ENCODE results near the gene NKAIN2. TPM values are rescaled to one million over a fixed set of nuclear protein-coding genes. Genes with fewer than 3 reads are reported as not detected.

NKAIN2 gene
- total RNA-seq, 1 experiment from 2014 or later = not detected

- Histone ChIP-seq H3K9ac (ENCODE audit: low read length) (no peak overlapping the region), H4K20me1 (ENCODE audit: insufficient read depth) (no peaks in the 10 kb centered on the region; the same call in 1 of the 2 replicates), H3K36me3 (ENCODE audit: control insufficient read depth in 1 of 2, insufficient read depth in 2 of 2, low read length in 2 of 2) (no peaks in the 10 kb centered on the region), H3K4me3 (replicated peaks in 1 of 2; ENCODE audit: low read depth in 1 of 2, low read length in 2 of 2) (no peak overlapping the region), H3K79me2 (ENCODE audit: insufficient read depth, low read length) (no peaks in the 10 kb centered on the region), H2AFZ (ENCODE audit: low read depth, low read length, poor library complexity, severe bottlenecking) (no peak overlapping the region), H3K4me1 (ENCODE audit: control insufficient read depth in 1 of 2, insufficient read depth in 2 of 2, low read length in 2 of 2) (no peaks in the 10 kb centered on the region), H3K27ac (ENCODE audit: low read depth, low read length) (no peak overlapping the region), H3K9me3 (ENCODE audit: control insufficient read depth in 1 of 2, insufficient read depth in 1 of 2, low read depth in 1 of 2, low read length in 2 of 2) (no peaks in the 10 kb centered on the region), H3K9me2 (ENCODE audit: insufficient read depth) (no peaks in the 10 kb centered on the region), H3K27me3 (ENCODE audit: insufficient read depth, low read length) (no peaks in the 10 kb centered on the region), H3K4me2 (ENCODE audit: low read length) (no peak overlapping the region)
- TF ChIP-seq JUND (IDR thresholded peaks at IDR 0.05) = no peak
- TF ChIP-seq SRF (IDR thresholded peaks at IDR 0.05; ENCODE audit: low read depth) = no peak
- TF ChIP-seq SP1 (IDR thresholded peaks at IDR 0.05; ENCODE audit: low read depth) = no peak
- no peak for TF ChIP-seq TCF7L2 (IDR thresholded peaks at IDR 0.05; ENCODE audit: borderline replicate concordance, extremely low read depth, insufficient read depth, insufficient read length)
- TF ChIP-seq CEBPB (IDR thresholded peaks at IDR 0.05; ENCODE audit: low read depth) = no peak
- no peak for TF ChIP-seq SIN3A (IDR thresholded peaks at IDR 0.05; ENCODE audit: low read depth)
- no peak for TF ChIP-seq EZH2 (IDR thresholded peaks at IDR 0.05)
- TF ChIP-seq CBX3 (IDR thresholded peaks at IDR 0.05; ENCODE audit: low read depth) = no peak
- TF ChIP-seq ZNF274 (IDR thresholded peaks at IDR 0.05; ENCODE audit: low read depth, low read length) = no peak
- no peak for TF ChIP-seq ZBTB33 (IDR thresholded peaks at IDR 0.05; ENCODE audit: extremely low read depth, insufficient replicate concordance, low read length)
- no peak for TF ChIP-seq ZFX (IDR thresholded peaks at IDR 0.05)
- TF ChIP-seq, protein P1, sequence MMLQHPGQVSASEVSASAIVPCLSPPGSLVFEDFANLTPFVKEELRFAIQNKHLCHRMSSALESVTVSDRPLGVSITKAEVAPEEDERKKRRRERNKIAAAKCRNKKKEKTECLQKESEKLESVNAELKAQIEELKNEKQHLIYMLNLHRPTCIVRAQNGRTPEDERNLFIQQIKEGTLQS (IDR thresholded peaks at IDR 0.05) = no peak
- no peak for TF ChIP-seq EZH2phosphoT487 (IDR thresholded peaks at IDR 0.05; ENCODE audit: borderline replicate concordance)
- TF ChIP-seq RAD21 (IDR thresholded peaks at IDR 0.05; ENCODE audit: low read depth) = no peak
- TF ChIP-seq, protein P2, sequence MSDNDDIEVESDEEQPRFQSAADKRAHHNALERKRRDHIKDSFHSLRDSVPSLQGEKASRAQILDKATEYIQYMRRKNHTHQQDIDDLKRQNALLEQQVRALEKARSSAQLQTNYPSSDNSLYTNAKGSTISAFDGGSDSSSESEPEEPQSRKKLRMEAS (IDR thresholded peaks at IDR 0.05) = no peak
- no peak for TF ChIP-seq CTCF (IDR thresholded peaks at IDR 0.05 in 2 of 3, conservative IDR thresholded peaks at IDR 0.05 in 1 of 3; ENCODE audit: borderline replicate concordance in 1 of 3, insufficient read depth in 1 of 3, low read depth in 2 of 3, low read length in 2 of 3)
- TF ChIP-seq, protein P3, sequence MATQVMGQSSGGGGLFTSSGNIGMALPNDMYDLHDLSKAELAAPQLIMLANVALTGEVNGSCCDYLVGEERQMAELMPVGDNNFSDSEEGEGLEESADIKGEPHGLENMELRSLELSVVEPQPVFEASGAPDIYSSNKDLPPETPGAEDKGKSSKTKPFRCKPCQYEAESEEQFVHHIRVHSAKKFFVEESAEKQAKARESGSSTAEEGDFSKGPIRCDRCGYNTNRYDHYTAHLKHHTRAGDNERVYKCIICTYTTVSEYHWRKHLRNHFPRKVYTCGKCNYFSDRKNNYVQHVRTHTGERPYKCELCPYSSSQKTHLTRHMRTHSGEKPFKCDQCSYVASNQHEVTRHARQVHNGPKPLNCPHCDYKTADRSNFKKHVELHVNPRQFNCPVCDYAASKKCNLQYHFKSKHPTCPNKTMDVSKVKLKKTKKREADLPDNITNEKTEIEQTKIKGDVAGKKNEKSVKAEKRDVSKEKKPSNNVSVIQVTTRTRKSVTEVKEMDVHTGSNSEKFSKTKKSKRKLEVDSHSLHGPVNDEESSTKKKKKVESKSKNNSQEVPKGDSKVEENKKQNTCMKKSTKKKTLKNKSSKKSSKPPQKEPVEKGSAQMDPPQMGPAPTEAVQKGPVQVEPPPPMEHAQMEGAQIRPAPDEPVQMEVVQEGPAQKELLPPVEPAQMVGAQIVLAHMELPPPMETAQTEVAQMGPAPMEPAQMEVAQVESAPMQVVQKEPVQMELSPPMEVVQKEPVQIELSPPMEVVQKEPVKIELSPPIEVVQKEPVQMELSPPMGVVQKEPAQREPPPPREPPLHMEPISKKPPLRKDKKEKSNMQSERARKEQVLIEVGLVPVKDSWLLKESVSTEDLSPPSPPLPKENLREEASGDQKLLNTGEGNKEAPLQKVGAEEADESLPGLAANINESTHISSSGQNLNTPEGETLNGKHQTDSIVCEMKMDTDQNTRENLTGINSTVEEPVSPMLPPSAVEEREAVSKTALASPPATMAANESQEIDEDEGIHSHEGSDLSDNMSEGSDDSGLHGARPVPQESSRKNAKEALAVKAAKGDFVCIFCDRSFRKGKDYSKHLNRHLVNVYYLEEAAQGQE (IDR thresholded peaks at IDR 0.05; ENCODE audit: low read depth) = no peak
- ChIA-PET POLR2A (no interaction called here), RAD21 (ENCODE audit: low non-redundant PET in 1 of 2, low total read pairs in 2 of 2, uncharacterized antibody in 2 of 2, unreplicated experiment in 2 of 2) (no interaction called here), CTCF (no interaction called here)
- DNase-seq (ENCODE audit: low read depth, low spot score) (no peak), ATAC-seq (no peak)
- intact Hi-C loops (cut with micrococcal nuclease) = no loop called here
- no TSS peak for BruUV-seq (replicated peaks)
Observed at GRCh38 chr6:123994168-123994567, 190.5 kb downstream of the NKAIN2 start.
